ENCODE measurements around the gene A2ML1.
"Not testable (repeated sequence)": the region's sequence is repeated elsewhere in the genome, so short reads cannot be mapped to it uniquely, and the experiment has no call there.

The A2ML1 gene

GRCh38 chr12:8911606-8912268 lies 89.3 kb downstream of the A2ML1 start:
- H3K27me3 ChIP-seq (ENCODE audit: control insufficient read depth, insufficient read depth, low read length), result no peaks in the 10 kb centered on the region
- peak overlapping the region; percentile 99 for H3K9ac ChIP-seq (ENCODE audit: low read length)
- no peaks in the 10 kb centered on the region for H3K36me3 ChIP-seq (ENCODE audit: control insufficient read depth, low read depth, low read length)
- peaks cover 50% of the 10 kb centered on the region for H3K4me1 ChIP-seq (ENCODE audit: control insufficient read depth, low read depth, low read length)
- peak overlapping the region; percentile 98 for H3K27ac ChIP-seq (ENCODE audit: low read length)
- no peaks in the 10 kb centered on the region for H3K9me3 ChIP-seq (ENCODE audit: control insufficient read depth, low read depth, low read length)
- peak overlapping the region; percentile 89 for H3K4me3 ChIP-seq (ENCODE audit: low read length)

- Histone ChIP-seq H3K4me3 (ENCODE audit: low read length) (peak overlapping the region; percentile 89), H3K27ac (ENCODE audit: low read length) (peak overlapping the region; percentile 98), H3K4me1 (ENCODE audit: control insufficient read depth, low read depth, low read length) (peaks cover 45% of the 10 kb centered on the region)
These were observed 90.5 kb downstream of the A2ML1 start for GRCh38 chr12:8912914-8913313.

GRCh38 chr12:8913702-8914032 lies 91.2 kb downstream of the A2ML1 start:
- peak overlapping the region; percentile 89 for H3K4me3 ChIP-seq (ENCODE audit: low read length)
- peaks cover 16% of the 10 kb centered on the region for H3K36me3 ChIP-seq (ENCODE audit: control insufficient read depth, low read depth, low read length)
- no peaks in the 10 kb centered on the region for H3K27me3 ChIP-seq (ENCODE audit: control insufficient read depth, insufficient read depth, low read length)
- peaks cover 45% of the 10 kb centered on the region for H3K4me1 ChIP-seq (ENCODE audit: control insufficient read depth, low read depth, low read length)
- peak overlapping the region; percentile 99 for H3K9ac ChIP-seq (ENCODE audit: low read length)
- H3K9me3 ChIP-seq (ENCODE audit: control insufficient read depth, low read depth, low read length), result no peaks in the 10 kb centered on the region
- H3K27ac ChIP-seq (ENCODE audit: low read length), result peak overlapping the region; percentile 98

More at GRCh38 chr12:8912914-8913313, 90.5 kb downstream of the A2ML1 start:
- Histone ChIP-seq H3K9me3 (ENCODE audit: control insufficient read depth, low read depth, low read length) (no peaks in the 10 kb centered on the region), H3K27me3 (ENCODE audit: control insufficient read depth, insufficient read depth, low read length) (no peaks in the 10 kb centered on the region), H3K36me3 (ENCODE audit: control insufficient read depth, low read depth, low read length) (peaks cover 8% of the 10 kb centered on the region), H3K9ac (ENCODE audit: low read length) (peak overlapping the region; percentile 99)

GRCh38 chr12:8914033-8914715 lies 91.8 kb downstream of the A2ML1 start, which contains the start of gene PHC1:
PHC1 (plus strand) TSS chr12:8914509; CDS start chr12:8917678, 3,169 bp downstream.
- Histone ChIP-seq H3K4me1 (ENCODE audit: control insufficient read depth, low read depth, low read length) (peaks cover 45% of the 10 kb centered on the region), H3K4me3 (ENCODE audit: low read length) (peak within 1 kb of the TSS; percentile 89), H3K9ac (ENCODE audit: low read length) (peak within 1 kb of the TSS; percentile 99), H3K36me3 (ENCODE audit: control insufficient read depth, low read depth, low read length) (peaks cover 21% of the 10 kb centered on the region), H3K27ac (ENCODE audit: low read length) (peak within 1 kb of the TSS; percentile 98)
- not testable (repeated sequence) for H3K9me3 ChIP-seq (ENCODE audit: control insufficient read depth, low read depth, low read length); H3K27me3 ChIP-seq (ENCODE audit: control insufficient read depth, insufficient read depth, low read length)

- H3K9me3 ChIP-seq (ENCODE audit: control insufficient read depth, low read depth, low read length), result no peaks in the 10 kb centered on the region
- H3K4me3 ChIP-seq (ENCODE audit: low read length), result peak overlapping the region; percentile 81
- peak overlapping the region; percentile 5 for H3K27ac ChIP-seq (ENCODE audit: low read length)
- peaks cover 42% of the 10 kb centered on the region for H3K4me1 ChIP-seq (ENCODE audit: control insufficient read depth, low read depth, low read length)
- peaks cover 28% of the 10 kb centered on the region for H3K36me3 ChIP-seq (ENCODE audit: control insufficient read depth, low read depth, low read length)
- peak overlapping the region; percentile 81 for H3K9ac ChIP-seq (ENCODE audit: low read length)
- no peaks in the 10 kb centered on the region for H3K27me3 ChIP-seq (ENCODE audit: control insufficient read depth, insufficient read depth, low read length)
These were observed 92.5 kb downstream of the A2ML1 start for GRCh38 chr12:8914716-8915526.

- Histone ChIP-seq H3K4me3 (ENCODE audit: low read length) (peak overlapping the region; percentile 81), H3K9ac (ENCODE audit: low read length) (peak overlapping the region; percentile 81)
These were observed 93.7 kb downstream of the A2ML1 start for GRCh38 chr12:8916154-8916553.

GRCh38 chr12:8917031-8917430 lies 94.6 kb downstream of the A2ML1 start:
- Histone ChIP-seq H3K27ac (ENCODE audit: low read length) (no peak overlapping the region), H3K9ac (ENCODE audit: low read length) (peak overlapping the region; percentile 81), H3K36me3 (ENCODE audit: control insufficient read depth, low read depth, low read length) (peaks cover 49% of the 10 kb centered on the region), H3K9me3 (ENCODE audit: control insufficient read depth, low read depth, low read length) (no peaks in the 10 kb centered on the region), H3K27me3 (ENCODE audit: control insufficient read depth, insufficient read depth, low read length) (no peaks in the 10 kb centered on the region), H3K4me3 (ENCODE audit: low read length) (peak overlapping the region; percentile 81), H3K4me1 (ENCODE audit: control insufficient read depth, low read depth, low read length) (peaks cover 22% of the 10 kb centered on the region)

More at GRCh38 chr12:8916154-8916553, 93.7 kb downstream of the A2ML1 start:
- Histone ChIP-seq H3K27ac (ENCODE audit: low read length) (no peak overlapping the region), H3K27me3 (ENCODE audit: control insufficient read depth, insufficient read depth, low read length) (no peaks in the 10 kb centered on the region), H3K36me3 (ENCODE audit: control insufficient read depth, low read depth, low read length) (peaks cover 40% of the 10 kb centered on the region), H3K9me3 (ENCODE audit: control insufficient read depth, low read depth, low read length) (no peaks in the 10 kb centered on the region), H3K4me1 (ENCODE audit: control insufficient read depth, low read depth, low read length) (peaks cover 30% of the 10 kb centered on the region)

GRCh38 chr12:8917751-8918150 lies 95.3 kb downstream of the A2ML1 start:
- Histone ChIP-seq H3K9ac (ENCODE audit: low read length) (peak overlapping the region; percentile 16), H3K4me1 (ENCODE audit: control insufficient read depth, low read depth, low read length) (peaks cover 15% of the 10 kb centered on the region), H3K9me3 (ENCODE audit: control insufficient read depth, low read depth, low read length) (no peaks in the 10 kb centered on the region), H3K27me3 (ENCODE audit: control insufficient read depth, insufficient read depth, low read length) (no peaks in the 10 kb centered on the region), H3K27ac (ENCODE audit: low read length) (no peak overlapping the region), H3K4me3 (ENCODE audit: low read length) (peak overlapping the region; percentile 81), H3K36me3 (ENCODE audit: control insufficient read depth, low read depth, low read length) (peaks cover 56% of the 10 kb centered on the region)

GRCh38 chr12:8919643-8920042 lies 97.2 kb downstream of the A2ML1 start:
- H3K4me1 ChIP-seq (ENCODE audit: control insufficient read depth, low read depth, low read length); H3K27ac ChIP-seq (ENCODE audit: low read length); H3K9ac ChIP-seq (ENCODE audit: low read length); H3K9me3 ChIP-seq (ENCODE audit: control insufficient read depth, low read depth, low read length); H3K4me3 ChIP-seq (ENCODE audit: low read length); H3K27me3 ChIP-seq (ENCODE audit: control insufficient read depth, insufficient read depth, low read length): not testable (repeated sequence)
- peaks cover 74% of the 10 kb centered on the region for H3K36me3 ChIP-seq (ENCODE audit: control insufficient read depth, low read depth, low read length)

- Histone ChIP-seq H3K27ac (ENCODE audit: low read length) (no peak overlapping the region), H3K27me3 (ENCODE audit: control insufficient read depth, insufficient read depth, low read length) (no peaks in the 10 kb centered on the region), H3K4me3 (ENCODE audit: low read length) (no peak overlapping the region), H3K9ac (ENCODE audit: low read length) (no peak overlapping the region), H3K36me3 (ENCODE audit: control insufficient read depth, low read depth, low read length) (peaks cover 97% of the 10 kb centered on the region), H3K4me1 (ENCODE audit: control insufficient read depth, low read depth, low read length) (no peaks in the 10 kb centered on the region), H3K9me3 (ENCODE audit: control insufficient read depth, low read depth, low read length) (no peaks in the 10 kb centered on the region)
These were observed 100.1 kb downstream of the A2ML1 start for GRCh38 chr12:8922544-8922943.

Measured in iPS-18a (cell line).